H1 (cell line): ENCODE measurements around the gene AQP12A. TPM values are rescaled to one million over a fixed set of nuclear protein-coding genes. Genes with fewer than 3 reads are reported as not detected.

Source experiments
- CTCF ChIA-PET: fragments of 300-600 bp; sonication (Branson Sonifier 250); formaldehyde crosslinking; loops from one replicate; lab custom pipeline; 2021; ENCODE audit not compliant: partially characterized antibody; lab: Charles Lee
- POLR2A ChIA-PET: fragments of 300-600 bp; sonication (Branson Sonifier 250); formaldehyde crosslinking; loops from one replicate; lab custom pipeline; 2021; ENCODE audit warnings: inconsistent platforms; ENCODE audit not compliant: partially characterized antibody; lab: Charles Lee
- DNase-seq, 2 experiments: peaks; one replicate each; pipeline versions ENCODE4 v3.0.0 to v3.0.0-alpha.2; 2010 to 2022; ENCODE audit warnings: low spot score in 2 of 2, low read depth in 1 of 2, mixed read lengths in 1 of 2
- FAIRE-seq: peaks from 2 replicates; lab custom pipeline; 2011; peaks lifted over from hg19 to GRCh38; lab: Jason Lieb, UNC
- H2AFZ ChIP-seq: 2 replicates; pipeline ENCODE4 v1.8.1; 2012; ENCODE audit warnings: low read length, inconsistent platforms
- H2AK5ac ChIP-seq: 2 replicates; pipeline ENCODE4 v1.6.1; 2013; ENCODE audit warnings: low read depth, low read length
- H2BK120ac ChIP-seq: replicated peaks from 2 replicates; pipeline ENCODE3; 2013; ENCODE audit warnings: low read depth, low read length, inconsistent platforms
- H2BK12ac ChIP-seq: 2 replicates; pipeline ENCODE4 v1.6.1; 2013; ENCODE audit warnings: low read depth, low read length
- H2BK15ac ChIP-seq: 2 replicates; pipeline ENCODE4 v1.6.1; 2013; ENCODE audit warnings: low read length
- H2BK20ac ChIP-seq: 2 replicates; pipeline ENCODE4 v1.6.1; 2013; ENCODE audit warnings: low read length
- H2BK5ac ChIP-seq: 2 replicates; pipeline ENCODE4 v1.6.1; 2013; ENCODE audit warnings: low read depth, low read length
- H3K14ac ChIP-seq: 2 replicates; pipeline ENCODE4 v1.6.1; 2013; ENCODE audit warnings: inconsistent platforms; ENCODE audit not compliant: insufficient read length
- H3K18ac ChIP-seq: 2 replicates; pipeline ENCODE4 v1.6.1; 2013; ENCODE audit warnings: low read length; ENCODE audit errors: extremely low read depth
- H3K23ac ChIP-seq: 2 replicates; pipeline ENCODE4 v1.6.1; 2013; ENCODE audit warnings: inconsistent platforms; ENCODE audit not compliant: insufficient read length
- H3K23me2 ChIP-seq: 2 replicates; pipeline ENCODE4 v1.6.1; 2013; ENCODE audit warnings: low read depth, low read length
- H3K27ac ChIP-seq: 2 replicates; pipeline ENCODE4 v1.6.1; 2011; ENCODE audit warnings: low read depth, low read length, inconsistent platforms
- H3K27me3 ChIP-seq, 4 experiments: replicated peaks in 1 of 4; 1 replicate in 1 of 4; 2 replicates in 3 of 4; pipeline versions ENCODE4 v1.6.1 to v1.8.1; 2011 to 2013; ENCODE audit warnings: low read length in 3 of 4, mild to moderate bottlenecking in 3 of 4, inconsistent platforms in 2 of 4, mixed read lengths in 2 of 4, moderate library complexity in 1 of 4; ENCODE audit not compliant: control insufficient read depth in 3 of 4, insufficient read depth in 3 of 4; ENCODE audit errors: extremely low read depth in 1 of 4
- H3K36me3 ChIP-seq, 4 experiments: 2 replicates each; pipeline versions ENCODE4 v1.6.1 to v1.8.1; 2011 to 2013; ENCODE audit warnings: mild to moderate bottlenecking in 4 of 4, low read length in 3 of 4, moderate library complexity in 2 of 4, control low read depth in 1 of 4, inconsistent platforms in 1 of 4; ENCODE audit not compliant: insufficient read depth in 4 of 4, control insufficient read depth in 2 of 4
- H3K4ac ChIP-seq: replicated peaks from 2 replicates; pipeline ENCODE3; 2013; ENCODE audit warnings: low read length, low read depth, mixed read lengths, inconsistent platforms; ENCODE audit not compliant: insufficient read length
- H3K4me1 ChIP-seq, 4 experiments: replicated peaks in 1 of 4; 1 replicate in 1 of 4; 2 replicates in 3 of 4; pipeline versions ENCODE4 v1.6.1 to v1.8.1; 2011 to 2013; ENCODE audit warnings: low read length in 3 of 4, inconsistent platforms in 2 of 4, mixed read lengths in 1 of 4; ENCODE audit not compliant: insufficient read depth in 4 of 4, control insufficient read depth in 3 of 4
- H3K4me2 ChIP-seq, 2 experiments: 2 replicates each; pipeline versions ENCODE4 v1.6.1 to v1.8.1; 2011 to 2013; ENCODE audit warnings: low read depth in 2 of 2, low read length in 2 of 2, control low read depth in 1 of 2, inconsistent platforms in 1 of 2, mild to moderate bottlenecking in 1 of 2; ENCODE audit not compliant: insufficient read depth in 1 of 2
- H3K4me3 ChIP-seq, 4 experiments: fragments of 200-600, 300-600 bp in 1 of 4; sonication (generic), shearing (Covaris generic), sonication (Bioruptor Twin) in 1 of 4; 2 replicates each; pipeline versions ENCODE4 v1.5.1 to v1.8.1; 2011 to 2016; ENCODE audit warnings: low read length in 4 of 4, low read depth in 3 of 4, control low read depth in 2 of 4, inconsistent platforms in 2 of 4, mild to moderate bottlenecking in 2 of 4, mixed read lengths in 1 of 4, moderate library complexity in 1 of 4; ENCODE audit not compliant: insufficient read depth in 2 of 4; ENCODE audit errors: extremely low read depth in 1 of 4
- H3K56ac ChIP-seq: replicated peaks from 2 replicates; pipeline ENCODE3; 2013; ENCODE audit warnings: low read depth, mild to moderate bottlenecking, mixed read lengths, low read length, inconsistent platforms; ENCODE audit not compliant: insufficient read length
- H3K79me1 ChIP-seq: 2 replicates; pipeline ENCODE4 v1.6.1; 2013; ENCODE audit warnings: low read depth, low read length, control low read depth
- H3K79me2 ChIP-seq, 2 experiments: 2 replicates each; pipeline versions ENCODE4 v1.6.1 to v1.8.1; 2012 to 2013; ENCODE audit warnings: low read length in 2 of 2, mild to moderate bottlenecking in 2 of 2, inconsistent platforms in 1 of 2; ENCODE audit not compliant: insufficient read depth in 2 of 2, control insufficient read depth in 1 of 2
- H3K9ac ChIP-seq, 4 experiments: replicated peaks in 1 of 4; 1 replicate in 1 of 4; 2 replicates in 3 of 4; pipeline versions ENCODE4 v1.6.1 to v1.8.1; 2011 to 2013; ENCODE audit warnings: low read depth in 3 of 4, low read length in 3 of 4, control low read depth in 2 of 4, mild to moderate bottlenecking in 2 of 4, moderate library complexity in 2 of 4, inconsistent platforms in 1 of 4; ENCODE audit errors: extremely low read depth in 1 of 4
- H3K9me3 ChIP-seq, 2 experiments: 2 replicates each; pipeline versions ENCODE4 v1.6.1 to v1.8.1; 2012 to 2013; ENCODE audit warnings: mild to moderate bottlenecking in 2 of 2, moderate library complexity in 2 of 2, control low read depth in 1 of 2, inconsistent platforms in 1 of 2, low read depth in 1 of 2, low read length in 1 of 2, mixed read lengths in 1 of 2; ENCODE audit not compliant: insufficient read depth in 2 of 2
- H4K20me1 ChIP-seq, 2 experiments: replicated peaks in 1 of 2; 2 replicates each; pipeline versions ENCODE3 to v1.8.1; 2011 to 2013; ENCODE audit warnings: inconsistent platforms in 2 of 2, low read length in 2 of 2, mild to moderate bottlenecking in 1 of 2; ENCODE audit not compliant: insufficient read depth in 2 of 2, control insufficient read depth in 1 of 2
- H4K5ac ChIP-seq: 2 replicates; pipeline ENCODE4 v1.6.1; 2013; ENCODE audit warnings: low read length, low read depth, mixed read lengths, inconsistent platforms; ENCODE audit not compliant: insufficient read length
- H4K8ac ChIP-seq: 2 replicates; pipeline ENCODE4 v1.8.0; 2013; ENCODE audit warnings: mild to moderate bottlenecking, moderate library complexity, low read length, inconsistent platforms; ENCODE audit not compliant: insufficient read depth; ENCODE audit errors: extremely low read depth
- H4K91ac ChIP-seq: replicated peaks from 2 replicates; pipeline ENCODE3; 2013; ENCODE audit warnings: low read length, mixed read lengths, inconsistent platforms; ENCODE audit not compliant: insufficient read length
- ATF3 ChIP-seq: IDR thresholded peaks from 2 replicates; pipeline ENCODE4 v1.6.1; 2011; ENCODE audit warnings: low read depth, mild to moderate bottlenecking, low read length; ENCODE audit not compliant: insufficient read depth
- CBX8 ChIP-seq: fragments of 300-800, 300-1000 bp; sonication (generic); IDR thresholded peaks from 2 replicates; pipeline ENCODE4 v1.7.1; 2016; ENCODE audit warnings: low read depth, low read length, borderline replicate concordance
- HDAC6 ChIP-seq: IDR thresholded peaks from one replicate; pipeline ENCODE4 v1.7.1; 2012; ENCODE audit warnings: low read depth, mild to moderate bottlenecking, inconsistent platforms, low read length, moderate library complexity
- MAFK ChIP-seq: IDR thresholded peaks from 2 replicates; pipeline ENCODE4 v1.6.1; 2012; ENCODE audit warnings: low read depth, mild to moderate bottlenecking, improper control_type of control experiment, low read length
- NRF1 ChIP-seq: IDR thresholded peaks from 2 replicates; pipeline ENCODE4 v1.6.1; 2011; ENCODE audit warnings: mild to moderate bottlenecking, low read depth, low read length, improper control_type of control experiment
- RBBP5 ChIP-seq: IDR thresholded peaks from 2 replicates; pipeline ENCODE4 v1.7.1; 2012; ENCODE audit warnings: low read depth, mild to moderate bottlenecking, inconsistent platforms, low read length, moderate library complexity, borderline replicate concordance
- RNF2 ChIP-seq: fragments of 200-900, 300-1000 bp; sonication (generic); IDR thresholded peaks from 2 replicates; pipeline ENCODE4 v1.7.1; 2016; ENCODE audit warnings: borderline replicate concordance, low read depth, mild to moderate bottlenecking, antibody characterized with exemption, low read length; ENCODE audit not compliant: poor library complexity, severe bottlenecking; ENCODE audit errors: missing control alignments
- RXRA ChIP-seq: IDR thresholded peaks from 2 replicates; pipeline ENCODE4 v1.6.1; 2011; ENCODE audit warnings: low read depth, mild to moderate bottlenecking, low read length, moderate library complexity; ENCODE audit not compliant: insufficient read depth
- SAP30 ChIP-seq: fragments of 300-600 bp; sonication (generic); IDR thresholded peaks from 2 replicates; pipeline ENCODE4 v1.7.1; 2012; ENCODE audit warnings: low read length, moderate library complexity, mild to moderate bottlenecking, inconsistent platforms; ENCODE audit not compliant: insufficient read depth, insufficient replicate concordance
- SP1 ChIP-seq: IDR thresholded peaks from 2 replicates; pipeline ENCODE4 v1.6.1; 2011; ENCODE audit warnings: low read depth, low read length
- SRF ChIP-seq: IDR thresholded peaks from 2 replicates; pipeline ENCODE4 v1.6.1; 2011; ENCODE audit warnings: mild to moderate bottlenecking, low read depth, low read length, moderate library complexity
- YY1 ChIP-seq: IDR thresholded peaks from 2 replicates; pipeline ENCODE4 v1.6.1; 2011; ENCODE audit warnings: low read depth, mild to moderate bottlenecking, low read length
- WGBS, 2 experiments: shearing (Covaris generic) in 1 of 2; methylation state at CpG; one replicate each; pipeline versions ENCODE4 v1.1.6 to v1.1.7; 2013 to 2015; ENCODE audit warnings: low lambda C conversion rate in 2 of 2, mixed read lengths in 2 of 2, inconsistent platforms in 1 of 2, low coverage in 1 of 2, missing lambda C conversion rate in 1 of 2; ENCODE audit not compliant: insufficient replicate concordance in 2 of 2, insufficient coverage in 1 of 2, insufficient read length in 1 of 2; ENCODE audit errors: extremely low coverage in 1 of 2, missing lambda C conversion rate in 1 of 2; 5-methylcytosine and 5-hydroxymethylcytosine counted together
- polyA plus RNA-seq, 7 experiments: library from polyadenylated mRNA; depleted of rRNA in 3 of 7; stranded (reverse) in 5 of 7; unstranded in 2 of 7; fragments of >200 nt in 5 of 7; fragments of 200-250 nt in 2 of 7; gene quantifications; 1 replicate in 5 of 7; 2 replicates in 1 of 7; 4 replicates in 1 of 7; pipeline versions ENCODE4 v1.2.1 to v1.2.3, GENCODE V29; 2011 to 2013; ENCODE audit warnings: missing spikeins in 2 of 7, mixed read lengths in 2 of 7
- total RNA-seq: library from RNA; stranded (reverse); fragmentation: NEBNext Ultra II Directional; extraction: Animal tissue kit (Norgen Biotek cat#: 25700); gene quantifications from 2 replicates; pipeline ENCODE4 v1.2.1, GENCODE V29; 2021
- TF ChIP-seq, protein P1 (sequence below): IDR thresholded peaks from 2 replicates; pipeline ENCODE4 v1.6.1; 2011; ENCODE audit warnings: low read length, improper control_type of control experiment

The AQP12A gene
- total and polyA plus RNA-seq, 2 of the 8 experiments (the other 6 are each of a cell fraction or from before 2014, with no cell fraction given) = not detected

DNA sequence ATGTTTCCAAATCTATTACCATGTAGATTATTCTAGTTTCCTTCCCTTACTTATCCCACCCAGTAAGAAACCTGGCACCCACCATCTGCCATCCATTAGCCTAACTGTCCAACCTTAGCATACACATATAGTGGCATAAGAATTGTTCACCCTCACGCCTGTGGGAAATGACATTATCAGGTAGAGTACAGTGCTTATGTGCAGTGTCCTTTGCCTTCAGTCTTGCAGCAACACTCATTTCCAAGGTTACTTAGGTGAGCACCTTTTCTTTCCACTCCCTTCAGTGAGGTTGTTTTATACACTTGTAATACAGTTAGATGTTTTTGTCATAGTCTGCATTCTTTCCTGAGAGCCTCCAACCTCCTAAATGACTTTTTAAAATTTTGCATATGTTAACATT, 27.0 kb upstream of the AQP12A start:
- H3K79me1 ChIP-seq = no peaks in the 10 kb centered on the region
- H3K9ac ChIP-seq = no peak overlapping the region
- no peak overlapping the region for H2BK15ac ChIP-seq
- no peak overlapping the region for H3K4me2 ChIP-seq
- no peak overlapping the region for H4K5ac ChIP-seq
- no peaks in the 10 kb centered on the region for H3K36me3 ChIP-seq
- no peak overlapping the region for H3K56ac ChIP-seq
- H2AFZ ChIP-seq = no peak overlapping the region
- H3K23ac ChIP-seq = no peak overlapping the region
- no peak overlapping the region for H3K14ac ChIP-seq
- no peak overlapping the region for H2AK5ac ChIP-seq
- no peak overlapping the region for H3K4ac ChIP-seq
- H3K27ac ChIP-seq = no peak overlapping the region
- peaks cover 0 to 1% (median 0%) of the 10 kb centered on the region in 4 experiments; a peak in 1 of 7 replicates for H3K27me3 ChIP-seq
- WGBS, 2 experiments = 83% methylated on average over 1 of the region's 1 CpG; no CpG with 5 or more reads in 1 of the 2 experiments
- no peaks in the 10 kb centered on the region for H3K23me2 ChIP-seq
- H2BK120ac ChIP-seq = no peak overlapping the region
- H3K4me3 ChIP-seq = no peak overlapping the region
- no peak overlapping the region for H4K8ac ChIP-seq
- no peak overlapping the region for H4K91ac ChIP-seq
- DNase-seq = no peak
- H4K20me1 ChIP-seq = no peaks in the 10 kb centered on the region
- ChIA-PET CTCF (no interaction called here), POLR2A (no interaction called here)
- no peak overlapping the region for H2BK20ac ChIP-seq
- no peaks in the 10 kb centered on the region for H3K79me2 ChIP-seq
- no peak overlapping the region for H2BK12ac ChIP-seq
- no peaks in the 10 kb centered on the region; a peak in 1 of 4 replicates for H3K9me3 ChIP-seq
- FAIRE-seq = no peak
- no peak overlapping the region for H2BK5ac ChIP-seq
- no peak overlapping the region for H3K18ac ChIP-seq
- H3K4me1 ChIP-seq = no peaks in the 10 kb centered on the region
- TF ChIP-seq CBX8 = no peak
- no peak for TF ChIP-seq RBBP5
- no peak for TF ChIP-seq HDAC6
- no peak for TF ChIP-seq SAP30
- TF ChIP-seq SRF = no peak
- no peak for TF ChIP-seq NRF1
- TF ChIP-seq, protein P1, sequence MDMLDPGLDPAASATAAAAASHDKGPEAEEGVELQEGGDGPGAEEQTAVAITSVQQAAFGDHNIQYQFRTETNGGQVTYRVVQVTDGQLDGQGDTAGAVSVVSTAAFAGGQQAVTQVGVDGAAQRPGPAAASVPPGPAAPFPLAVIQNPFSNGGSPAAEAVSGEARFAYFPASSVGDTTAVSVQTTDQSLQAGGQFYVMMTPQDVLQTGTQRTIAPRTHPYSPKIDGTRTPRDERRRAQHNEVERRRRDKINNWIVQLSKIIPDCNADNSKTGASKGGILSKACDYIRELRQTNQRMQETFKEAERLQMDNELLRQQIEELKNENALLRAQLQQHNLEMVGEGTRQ = no peak
- TF ChIP-seq YY1 = no peak
- TF ChIP-seq MAFK = no peak
- TF ChIP-seq ATF3 = no peak
- TF ChIP-seq RNF2 = no peak
- TF ChIP-seq RXRA = no peak
- no peak for TF ChIP-seq SP1
